Measurements from ENCODE around the gene LRRC25. TPM values are rescaled to one million over a fixed set of nuclear protein-coding genes. Genes with fewer than 3 reads are reported as not detected.

The LRRC25 gene
- total RNA-seq, 1 experiment from 2014 or later: not detected

GRCh38 chr19:18396471-18397241 is 766 bp downstream of the LRRC25 start:
- TF ChIP-seq, protein P1, sequence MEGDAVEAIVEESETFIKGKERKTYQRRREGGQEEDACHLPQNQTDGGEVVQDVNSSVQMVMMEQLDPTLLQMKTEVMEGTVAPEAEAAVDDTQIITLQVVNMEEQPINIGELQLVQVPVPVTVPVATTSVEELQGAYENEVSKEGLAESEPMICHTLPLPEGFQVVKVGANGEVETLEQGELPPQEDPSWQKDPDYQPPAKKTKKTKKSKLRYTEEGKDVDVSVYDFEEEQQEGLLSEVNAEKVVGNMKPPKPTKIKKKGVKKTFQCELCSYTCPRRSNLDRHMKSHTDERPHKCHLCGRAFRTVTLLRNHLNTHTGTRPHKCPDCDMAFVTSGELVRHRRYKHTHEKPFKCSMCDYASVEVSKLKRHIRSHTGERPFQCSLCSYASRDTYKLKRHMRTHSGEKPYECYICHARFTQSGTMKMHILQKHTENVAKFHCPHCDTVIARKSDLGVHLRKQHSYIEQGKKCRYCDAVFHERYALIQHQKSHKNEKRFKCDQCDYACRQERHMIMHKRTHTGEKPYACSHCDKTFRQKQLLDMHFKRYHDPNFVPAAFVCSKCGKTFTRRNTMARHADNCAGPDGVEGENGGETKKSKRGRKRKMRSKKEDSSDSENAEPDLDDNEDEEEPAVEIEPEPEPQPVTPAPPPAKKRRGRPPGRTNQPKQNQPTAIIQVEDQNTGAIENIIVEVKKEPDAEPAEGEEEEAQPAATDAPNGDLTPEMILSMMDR (conservative IDR thresholded peaks at IDR 0.05): no peak
- H2BK15ac ChIP-seq (ENCODE audit: low read depth, low read length): no peak overlapping the region
- H3K4me3 Mint-ChIP-seq: no peak overlapping the region
- H3K56ac ChIP-seq (ENCODE audit: insufficient read length, low read depth, low read length): no peak overlapping the region
- no peak overlapping the region for H3T11ph ChIP-seq (ENCODE audit: low read length)
- no peak overlapping the region for H3K27ac Mint-ChIP-seq
- H2BK5ac ChIP-seq (ENCODE audit: insufficient read length, low read length): no peak overlapping the region
- no peaks in the 10 kb centered on the region for H3K9me3 ChIP-seq (ENCODE audit: control insufficient read depth, low read depth, low read length)
- H3K23ac ChIP-seq (ENCODE audit: insufficient read length, low read depth, low read length): no peak overlapping the region
- H3K18ac ChIP-seq (ENCODE audit: insufficient read length, low read depth, low read length): no peak overlapping the region
- H3K27me3 ChIP-seq (ENCODE audit: insufficient read depth, low read length): no peaks in the 10 kb centered on the region
- no peak overlapping the region for H4K8ac ChIP-seq (replicated peaks; ENCODE audit: insufficient read length, low read depth, low read length)
- H3K23me2 ChIP-seq (ENCODE audit: insufficient read length, low read depth, low read length, poor library complexity, severe bottlenecking): no peaks in the 10 kb centered on the region
- H2BK20ac ChIP-seq (ENCODE audit: low read depth, low read length, poor library complexity, severe bottlenecking): no peak overlapping the region
- H3K4ac ChIP-seq (ENCODE audit: low read depth, low read length): no peak overlapping the region
- peaks cover 4 to 8% of the 10 kb centered on the region in 2 experiments; a peak in 3 of 4 replicates for H3K4me1 Mint-ChIP-seq
- no peaks in the 10 kb centered on the region for H4K20me1 ChIP-seq (ENCODE audit: control insufficient read depth, insufficient read depth, insufficient read length)
- H3K9ac ChIP-seq (ENCODE audit: extremely low read depth, insufficient read length, low read length): no peak overlapping the region
- no peak overlapping the region for H4K91ac ChIP-seq (ENCODE audit: insufficient read length, low read depth, low read length)
- no peak overlapping the region for H3K27ac ChIP-seq (ENCODE audit: insufficient read length, low read depth, low read length)
- H3K4me1 ChIP-seq (ENCODE audit: insufficient read depth, low read length): no peaks in the 10 kb centered on the region
- no CpG with 5 or more reads among the region's 37 CpGs for WGBS (ENCODE audit: extremely low coverage, insufficient read length, low lambda C conversion rate)
- no peak overlapping the region for H2BK120ac ChIP-seq (ENCODE audit: low read depth, low read length, poor library complexity, severe bottlenecking)
- H2AFZ ChIP-seq (ENCODE audit: low read length): no peak overlapping the region
- H3K79me2 ChIP-seq (ENCODE audit: insufficient read depth, low read length): no peaks in the 10 kb centered on the region
- H3K36me3 Mint-ChIP-seq (ENCODE audit: insufficient read depth in 1 of 3, low read depth in 3 of 3): no peaks in the 10 kb centered on the region
- H2AK5ac ChIP-seq (ENCODE audit: insufficient read length, low read length): no peak overlapping the region
- no peak overlapping the region for H4K5ac ChIP-seq (ENCODE audit: insufficient read length, low read depth, low read length)
- H2BK12ac ChIP-seq (ENCODE audit: insufficient read length, low read depth, low read length): no peak overlapping the region
- no peaks in the 10 kb centered on the region for H3K9me3 Mint-ChIP-seq
- H3K14ac ChIP-seq (ENCODE audit: insufficient read depth, low read length): no peak overlapping the region; the same call in 1 of the 2 replicates
- DNase-seq: no peak
- H3K4me2 ChIP-seq (ENCODE audit: insufficient read depth, insufficient read length, low read length): no peak overlapping the region
- H3K27me3 Mint-ChIP-seq (ENCODE audit: low read depth): peaks cover 17% of the 10 kb centered on the region
- H3K79me1 ChIP-seq (ENCODE audit: insufficient read depth, low read depth, low read length, poor library complexity, severe bottlenecking): no peaks in the 10 kb centered on the region
